GM18861 (cell line): ENCODE data around the gene CYP51A1.
"Not testable (repeated sequence)": the region's sequence is repeated elsewhere in the genome, so short reads cannot be mapped to it uniquely, and the experiment has no call there.

Experiments
- ATAC-seq: cut with Tn5 transposase; IDR thresholded peaks from one replicate; pipeline ENCODE4 v1.9.1; 2021; ENCODE audit not compliant: unreplicated experiment

CYP51A1 gene

GRCh38 chr7:92134271-92135051 lies at the start of gene CYP51A1:
CYP51A1 (minus strand) TSS chr7:92134477; CDS start chr7:92134364, 113 bp downstream.
- ATAC-seq = peak; percentile 86

- ATAC-seq = peak; percentile 98
These were observed 44.9 kb upstream of the CYP51A1 start, which contains the start of gene LRRD1 for GRCh38 chr7:92178928-92179924. LRRD1 (minus strand) TSS chr7:92179142; CDS start chr7:92165202, 13,940 bp downstream.

GRCh38 chr7:92177362-92177761 lies 43.1 kb upstream of the CYP51A1 start:
- ATAC-seq = no peak

- not testable (repeated sequence) for ATAC-seq
These were observed 35.3 kb upstream of the CYP51A1 start for GRCh38 chr7:92169529-92169928.

GRCh38 chr7:92161271-92161670 lies 27.0 kb upstream of the CYP51A1 start:
- no peak for ATAC-seq

- peak; percentile 83 for ATAC-seq
These were observed 24.6 kb upstream of the CYP51A1 start for GRCh38 chr7:92158660-92159575.

GRCh38 chr7:92156990-92157389 lies 22.7 kb upstream of the CYP51A1 start:
- no peak for ATAC-seq

GRCh38 chr7:92155108-92155739 lies 20.9 kb upstream of the CYP51A1 start:
- no peak for ATAC-seq

- no peak for ATAC-seq
These were observed 16.3 kb upstream of the CYP51A1 start for GRCh38 chr7:92150450-92151017.

GRCh38 chr7:92149736-92150239 lies 15.5 kb upstream of the CYP51A1 start:
- ATAC-seq = no peak

- ATAC-seq = not testable (repeated sequence)
These were observed 9.1 kb upstream of the CYP51A1 start for GRCh38 chr7:92143192-92143880.

GRCh38 chr7:92142791-92143190 lies 8.5 kb upstream of the CYP51A1 start:
- ATAC-seq = not testable (repeated sequence)

GRCh38 chr7:92141161-92141560 lies 6.9 kb upstream of the CYP51A1 start:
- ATAC-seq = no peak

- no peak for ATAC-seq
These were observed 3.3 kb upstream of the CYP51A1 start for GRCh38 chr7:92137557-92137956.

GRCh38 chr7:92135052-92135889 lies 994 bp upstream of the CYP51A1 start:
- no peak for ATAC-seq

GRCh38 chr7:92133737-92134270 lies 473 bp downstream of the CYP51A1 start:
- ATAC-seq = peak; percentile 22

- ATAC-seq = peak; percentile 25
These were observed 1.0 kb downstream of the CYP51A1 start for GRCh38 chr7:92133133-92133736.
